Amygdala (tissue), 56 donors: ENCODE data around the gene ITPR3.
"Not testable (repeated sequence)": the region's sequence is repeated elsewhere in the genome, so short reads cannot be mapped to it uniquely, and the experiment has no call there.

Experiments used
- DNase-seq, 56 donors: peaks; one replicate each; lab custom pipeline; 2025; lab: John Stamatoyannopoulos, UW

The ITPR3 gene

DNA sequence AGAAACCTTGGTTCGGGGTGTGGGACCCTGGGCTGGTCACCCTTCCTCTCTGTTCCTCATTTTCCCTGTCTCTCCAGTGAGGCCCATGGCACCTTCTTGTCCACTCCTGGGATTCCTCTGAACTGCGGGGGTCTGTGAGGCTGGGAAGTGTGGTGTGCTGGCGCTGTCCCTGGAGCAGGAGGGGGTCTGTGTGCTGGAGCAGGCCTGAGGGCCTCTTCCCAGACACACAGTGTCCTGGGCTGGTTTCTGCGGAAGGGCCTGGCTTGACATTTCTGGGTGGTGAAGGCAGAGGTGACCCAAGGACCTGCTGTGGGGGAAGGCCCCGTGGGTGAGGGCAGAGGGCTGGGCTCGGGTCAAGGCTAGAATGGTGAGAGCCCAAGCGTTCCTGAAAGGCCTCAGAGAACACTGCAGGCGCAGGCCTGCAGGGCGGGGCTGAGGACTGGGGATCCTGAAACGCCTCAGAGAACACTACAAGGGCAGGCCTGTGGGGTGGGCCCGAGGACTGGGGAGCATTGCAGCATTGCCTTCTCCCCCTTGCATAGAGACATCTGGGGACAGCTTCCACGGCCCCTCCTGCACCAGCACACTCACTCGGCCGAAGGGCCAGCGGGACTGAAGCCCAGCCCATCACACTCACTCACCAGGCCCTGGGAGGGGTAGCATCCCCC is 30.5 kb upstream of the ITPR3 start:
- no peak for DNase-seq

DNA sequence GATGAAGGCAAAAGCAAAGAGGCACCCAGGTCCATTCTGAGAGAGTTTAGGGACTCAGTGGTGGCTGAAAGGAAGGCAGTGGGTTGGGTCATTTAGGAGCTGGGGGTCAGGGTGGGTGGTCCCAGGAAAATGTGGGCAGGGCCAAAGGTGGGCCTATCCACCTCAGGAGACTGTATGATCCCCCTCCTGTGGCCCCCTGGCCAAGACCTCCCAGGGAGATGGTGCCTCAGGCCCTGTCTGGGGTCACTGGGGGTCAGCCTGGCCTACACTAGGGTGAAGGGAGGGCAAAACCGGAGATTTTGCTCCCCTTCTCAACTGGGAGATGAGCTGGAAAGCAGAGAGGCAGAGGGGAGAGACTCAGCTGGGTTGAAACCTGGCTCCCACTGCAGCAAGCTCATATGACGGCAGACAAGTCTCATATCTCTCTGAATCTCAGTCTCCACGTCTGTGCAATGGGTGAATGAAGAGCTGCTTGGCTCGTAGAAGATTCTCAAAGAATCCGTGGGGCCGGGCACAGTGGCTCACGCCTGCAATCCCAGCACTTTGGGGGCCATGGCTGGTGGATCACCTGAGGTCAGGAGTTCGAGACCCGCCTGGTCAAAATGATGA is 29.6 kb upstream of the ITPR3 start:
- no peak for DNase-seq

GRCh38 chr6:33592280-33592594 is 28.9 kb upstream of the ITPR3 start:
- no peak for DNase-seq

- peak in 6 of 56 donors; percentile 12 to 26 (median 18) for DNase-seq
Observed at GRCh38 chr6:33592595-33593413, 28.3 kb upstream of the ITPR3 start.

GRCh38 chr6:33593414-33593727 is 27.8 kb upstream of the ITPR3 start:
- DNase-seq = no peak

- no peak for DNase-seq
Observed at GRCh38 chr6:33595001-33595846, 25.9 kb upstream of the ITPR3 start.

GRCh38 chr6:33596894-33597293 is 24.2 kb upstream of the ITPR3 start:
- not testable (repeated sequence) for DNase-seq

DNA sequence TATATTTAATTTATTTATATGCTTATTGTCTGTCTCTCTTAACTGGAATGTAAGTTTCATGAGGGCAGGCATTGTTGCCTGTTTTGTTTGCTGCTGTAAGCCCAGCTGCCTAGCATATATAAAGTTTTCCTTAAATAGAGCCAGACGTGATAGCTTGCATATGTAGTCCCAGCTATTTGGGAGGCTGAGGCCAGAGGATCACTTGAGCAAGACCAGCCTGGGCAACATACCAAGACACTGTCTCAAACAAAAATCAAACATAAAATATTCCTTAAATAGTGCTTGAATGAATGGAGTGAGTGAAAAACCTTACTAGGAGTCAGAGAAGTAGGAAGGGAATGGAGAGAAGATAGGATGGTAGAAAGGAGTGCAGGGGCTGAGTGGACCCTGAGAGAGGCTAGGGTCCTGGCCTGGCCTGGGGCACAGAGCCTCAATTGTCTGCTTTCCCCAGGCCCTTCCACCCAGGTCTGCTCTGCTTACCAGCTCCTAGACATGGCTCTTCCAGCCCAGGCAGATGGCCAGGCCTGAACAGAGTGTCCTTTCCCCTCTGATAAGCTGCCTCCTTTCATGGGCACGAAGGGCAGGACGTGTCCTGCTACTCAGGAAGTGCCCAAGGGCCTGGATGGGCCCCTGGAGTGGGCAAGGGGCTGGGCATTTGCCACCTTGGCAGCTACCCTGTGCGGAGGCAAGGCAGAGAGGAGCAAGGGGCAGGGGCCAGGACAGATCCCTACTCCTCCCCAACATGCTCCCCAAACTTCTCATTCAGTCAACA is 23.4 kb upstream of the ITPR3 start:
- no peak for DNase-seq

DNA sequence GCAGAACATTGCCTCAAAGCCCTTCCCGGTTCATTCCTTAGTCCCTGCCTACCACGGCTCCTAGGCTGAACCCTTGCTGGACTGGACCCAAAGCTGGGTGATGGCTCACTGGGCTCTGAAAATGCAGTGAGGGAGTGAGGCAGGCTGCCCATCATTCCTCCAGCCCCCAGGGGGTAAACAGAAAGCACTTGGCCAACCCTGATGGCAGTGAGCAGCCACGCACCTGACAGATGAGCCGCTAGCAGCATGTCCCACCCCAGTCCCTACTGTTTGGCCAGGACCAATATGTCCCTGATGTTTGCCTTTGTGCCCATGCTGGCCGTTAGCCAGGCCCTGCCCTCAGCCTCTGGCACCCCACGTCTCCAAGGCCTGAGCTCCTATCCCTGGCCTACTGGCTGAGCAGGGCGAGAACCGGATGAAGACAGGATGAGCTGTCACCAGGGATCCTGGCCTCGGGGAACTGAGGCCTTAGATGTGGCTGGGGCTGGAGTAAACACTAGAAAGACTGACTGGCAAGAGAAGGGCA is 21.6 kb upstream of the ITPR3 start:
- no peak for DNase-seq

DNA sequence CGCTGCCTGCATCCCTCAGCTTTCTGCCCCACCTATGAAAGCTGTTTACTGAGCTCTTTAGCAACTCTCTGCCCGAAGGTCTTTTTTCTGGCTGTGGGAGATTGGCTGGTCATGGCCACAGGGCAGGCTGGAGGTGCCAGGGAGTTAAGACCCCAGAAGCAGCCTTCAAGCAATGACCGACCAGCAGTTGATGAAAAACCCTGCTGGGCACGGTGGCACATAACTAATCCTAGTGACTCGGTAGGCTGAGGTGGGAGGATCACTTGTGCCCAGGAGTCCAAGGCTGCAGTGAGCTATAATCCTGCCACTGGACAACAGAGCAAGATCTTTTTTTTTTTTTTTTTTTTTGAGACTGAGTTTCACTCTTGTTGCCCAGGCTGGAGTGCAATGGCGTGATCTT is 20.4 kb upstream of the ITPR3 start:
- DNase-seq = no peak

DNA sequence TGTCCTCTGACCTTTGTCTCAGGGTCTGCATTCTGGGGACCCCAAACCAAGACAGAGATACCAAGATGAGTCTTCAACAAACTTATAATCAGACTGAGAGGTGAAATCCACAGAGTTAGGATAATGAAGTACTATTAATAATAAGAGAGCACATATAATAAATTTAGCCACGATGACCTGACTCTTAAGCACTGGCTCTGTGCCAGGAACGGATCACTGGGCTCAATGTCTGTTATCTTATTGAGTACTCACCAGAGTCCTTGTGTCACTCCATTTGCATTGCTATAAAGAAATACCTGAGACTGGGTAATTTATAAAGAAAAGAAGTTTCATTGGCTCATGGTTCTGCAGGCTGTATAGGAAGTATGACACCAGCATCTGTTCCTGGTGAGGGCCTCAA is 18.9 kb upstream of the ITPR3 start:
- no peak for DNase-seq

DNA sequence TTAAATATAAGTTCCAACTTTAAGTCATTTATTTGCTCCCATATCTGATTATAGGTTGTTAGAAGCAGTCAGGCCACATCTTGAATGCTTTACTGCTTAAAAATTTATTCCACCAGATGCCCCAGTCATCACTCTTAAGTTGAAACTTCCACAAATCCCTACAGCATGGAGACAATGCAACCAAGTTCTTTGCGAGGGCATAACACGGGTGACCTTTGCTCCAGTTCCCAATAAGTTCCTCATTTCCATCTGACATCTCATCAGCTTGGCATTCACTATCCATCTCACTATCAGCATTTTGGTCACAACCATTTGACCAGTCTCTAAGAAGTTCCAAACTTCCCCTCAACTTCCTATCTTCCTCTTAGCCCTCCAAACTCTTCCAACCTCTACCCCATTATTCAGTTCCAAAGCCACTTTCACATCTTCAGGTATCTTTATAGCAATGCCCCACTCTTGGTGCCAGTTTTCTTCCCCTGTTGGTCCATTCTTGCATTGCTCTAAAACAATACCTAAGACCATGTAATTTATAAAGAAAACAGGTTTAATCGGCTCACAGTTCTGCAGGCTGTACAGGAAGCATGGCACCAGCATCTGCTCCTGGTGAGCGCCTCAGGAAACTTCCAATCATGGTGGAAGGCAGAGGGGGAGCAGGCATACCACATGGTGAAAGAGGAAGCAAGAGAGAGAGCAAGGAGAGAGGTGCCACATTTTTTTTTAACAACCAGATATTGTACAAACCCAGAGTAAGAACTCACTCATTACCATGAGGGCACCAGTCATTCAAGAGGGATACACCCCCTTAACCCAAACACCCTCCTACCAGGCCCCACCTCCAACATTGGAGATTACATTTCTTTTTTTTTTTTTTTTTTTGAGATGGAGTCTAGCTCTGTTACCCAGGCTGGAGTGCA is 15.9 kb upstream of the ITPR3 start:
- DNase-seq = no peak

DNA sequence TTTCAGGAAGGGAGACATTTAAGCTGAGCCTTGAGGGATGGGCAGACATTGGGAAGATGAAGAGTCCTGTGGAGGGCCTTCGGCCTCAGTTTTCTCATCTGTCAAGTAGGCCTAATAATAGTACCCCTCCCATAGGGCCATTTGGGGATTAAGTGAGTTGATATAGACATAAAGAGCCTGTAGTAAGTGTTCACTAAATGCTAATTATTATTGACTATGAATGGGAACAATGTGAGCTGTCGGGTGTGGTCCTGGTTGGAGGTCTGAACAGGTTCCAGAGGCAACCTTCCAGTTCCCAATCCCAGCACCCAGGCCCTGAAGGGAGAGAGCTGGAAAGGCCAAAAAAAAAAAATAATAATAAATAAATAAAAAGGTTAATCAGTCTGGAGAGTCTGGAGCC is 14.5 kb upstream of the ITPR3 start:
- no peak for DNase-seq

DNA sequence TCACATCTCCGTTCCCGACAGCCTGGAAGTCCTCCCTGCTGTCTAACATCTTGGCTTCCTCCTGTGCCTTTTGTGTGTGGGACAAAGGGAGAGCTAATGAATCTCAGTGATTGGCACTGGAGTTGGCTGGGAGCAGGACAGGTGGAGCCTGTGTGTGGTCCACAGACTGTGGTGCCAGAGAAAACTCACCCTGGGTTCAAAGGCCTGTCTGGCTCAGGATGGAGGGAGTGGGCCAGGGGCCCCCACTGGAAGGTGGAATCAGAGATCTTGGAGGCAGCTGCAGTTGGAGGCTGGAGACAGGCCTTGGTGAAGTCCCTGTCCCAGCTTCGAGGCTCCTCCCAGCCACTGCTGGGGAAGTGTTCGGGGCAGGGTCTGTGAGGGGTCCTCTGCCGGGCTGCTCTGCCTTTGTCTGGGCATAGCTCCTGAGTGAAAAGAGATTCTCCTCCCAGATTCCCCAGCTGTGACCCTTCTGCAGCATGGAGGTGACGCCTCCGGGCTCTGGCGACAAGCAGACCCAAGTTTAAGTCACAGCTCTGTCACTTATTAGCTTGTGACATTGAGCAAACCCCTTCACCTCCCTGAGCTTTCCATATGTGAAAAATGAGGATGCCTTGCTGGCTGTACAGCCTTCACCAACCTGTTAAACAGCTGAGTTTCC is 13.9 kb upstream of the ITPR3 start:
- DNase-seq = no peak

DNA sequence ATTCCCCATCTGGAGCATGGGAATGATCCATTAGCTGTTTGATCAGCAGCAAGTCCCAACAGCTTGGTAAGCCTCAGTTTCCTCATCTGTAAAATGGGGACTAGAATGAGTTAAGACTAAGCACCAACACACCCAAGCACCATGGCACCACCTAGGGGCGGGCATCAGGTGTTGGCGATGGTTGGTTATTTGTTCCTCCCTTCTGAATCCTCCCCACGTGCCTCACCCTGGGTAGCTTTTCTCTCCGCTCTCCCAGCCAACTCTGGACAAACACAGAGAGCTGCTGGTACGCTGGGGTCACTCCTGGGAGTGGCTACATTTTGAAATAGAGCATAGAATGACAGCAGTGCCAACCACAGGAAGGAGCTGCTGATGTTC is 13.3 kb upstream of the ITPR3 start:
- DNase-seq = no peak

- no peak for DNase-seq
Observed at GRCh38 chr6:33609019-33609418, 12.1 kb upstream of the ITPR3 start.

DNA sequence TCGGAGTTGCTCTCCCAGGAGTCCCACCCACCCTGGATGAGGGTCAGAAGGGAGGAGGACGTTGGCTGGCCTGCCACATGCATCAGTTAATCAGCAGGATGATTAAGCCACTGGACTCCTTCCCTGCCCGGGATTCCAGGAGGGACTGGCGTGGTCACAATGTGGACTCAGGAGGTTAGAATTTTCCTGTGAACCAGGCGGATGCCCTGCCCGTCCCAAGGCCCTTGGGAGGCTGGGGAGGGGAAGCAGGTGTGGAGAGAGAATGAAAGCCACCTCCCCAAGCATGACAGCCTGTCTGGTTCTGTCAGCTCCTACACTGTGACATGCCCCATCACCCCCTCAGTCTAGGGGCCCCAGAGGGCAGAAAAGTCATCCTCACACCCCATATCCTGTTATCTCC is 11.6 kb upstream of the ITPR3 start:
- DNase-seq = no peak

GRCh38 chr6:33610067-33610466 is 11.1 kb upstream of the ITPR3 start:
- no peak for DNase-seq
